GM12878 (cell line): ENCODE measurements around the gene PHF21B. TPM values are rescaled to one million over a fixed set of nuclear protein-coding genes. Genes with fewer than 3 reads are reported as not detected.
A peak's percentile ranks its signal among the peaks of the same experiment; 100 is the strongest.

Experiments
- BRCA1 ChIP-seq: IDR thresholded peaks from 2 replicates; pipeline ENCODE4 v1.6.1; 2011; ENCODE audit warnings: low read depth, low read length, improper control_type of control experiment
- CBFB ChIP-seq: IDR thresholded peaks from 2 replicates; pipeline ENCODE4 v1.6.1; 2016; ENCODE audit warnings: antibody characterized with exemption, low read depth
- CBX5 ChIP-seq: sonication (generic); IDR thresholded peaks from 2 replicates; pipeline ENCODE4 v1.6.1; 2016; ENCODE audit warnings: low read depth, moderate library complexity, mild to moderate bottlenecking, inconsistent platforms
- ESRRA ChIP-seq: IDR thresholded peaks from 2 replicates; pipeline ENCODE4 v1.6.1; 2012; ENCODE audit warnings: mild to moderate bottlenecking, low read length, improper control_type of control experiment
- FOS ChIP-seq: IDR thresholded peaks from 3 replicates; pipeline ENCODE4 v1.6.1; 2011; ENCODE audit warnings: borderline replicate concordance; ENCODE audit not compliant: insufficient read length; ENCODE audit errors: extremely low read depth
- FOXK2 ChIP-seq: fragments of 450-650 bp; IDR thresholded peaks from 2 replicates; pipeline ENCODE4 v1.6.1; 2017; ENCODE audit warnings: mild to moderate bottlenecking, moderate library complexity
- FOXM1 ChIP-seq: IDR thresholded peaks from 2 replicates; pipeline ENCODE4 v1.6.1; 2012; ENCODE audit warnings: low read depth, mild to moderate bottlenecking, inconsistent platforms, low read length, moderate library complexity
- HDAC6 ChIP-seq: fragments of 200-600 bp; sonication (generic); IDR thresholded peaks from one replicate; pipeline ENCODE4 v1.8.0; 2017; ENCODE audit warnings: antibody characterized with exemption; ENCODE audit not compliant: unreplicated experiment
- HDGF ChIP-seq: fragments of 450-650 bp; IDR thresholded peaks from 2 replicates; pipeline ENCODE4 v1.6.1; 2016; ENCODE audit warnings: antibody characterized with exemption
- IRF4 ChIP-seq: IDR thresholded peaks from 2 replicates; pipeline ENCODE4 v1.6.1; 2011; ENCODE audit warnings: low read depth, low read length
- JUND ChIP-seq: IDR thresholded peaks from 2 replicates; pipeline ENCODE4 v1.6.1; 2012; ENCODE audit warnings: low read depth, mild to moderate bottlenecking, low read length, improper control_type of control experiment, moderate library complexity
- LARP7 ChIP-seq: fragments of 450-650 bp; IDR thresholded peaks from 2 replicates; pipeline ENCODE4 v1.6.1; 2017; ENCODE audit warnings: mild to moderate bottlenecking
- MTA2 ChIP-seq: fragments of 450-650 bp; IDR thresholded peaks from 2 replicates; pipeline ENCODE4 v1.6.1; 2016; ENCODE audit warnings: low read depth, mild to moderate bottlenecking, moderate library complexity
- NR2C2 ChIP-seq: IDR thresholded peaks from 2 replicates; pipeline ENCODE4 v1.6.1; 2011; ENCODE audit warnings: borderline replicate concordance, low read depth; ENCODE audit not compliant: control insufficient read depth, insufficient read length
- POLR2A ChIP-seq: IDR thresholded peaks from 2 replicates; pipeline ENCODE4 v1.6.1; 2011; ENCODE audit warnings: low read depth, mild to moderate bottlenecking, low read length
- POU2F2 ChIP-seq: IDR thresholded peaks from 3 replicates; pipeline ENCODE4 v1.6.1; 2011; ENCODE audit warnings: low read depth, mild to moderate bottlenecking, low read length, borderline replicate concordance
- RAD51 ChIP-seq: fragments of 450-650 bp; IDR thresholded peaks from 2 replicates; pipeline ENCODE4 v1.6.1; 2016; ENCODE audit warnings: moderate library complexity, mild to moderate bottlenecking, inconsistent platforms
- RBBP5 ChIP-seq: fragments of 200-600 bp; sonication (generic); conservative IDR thresholded peaks from 2 replicates; pipeline ENCODE4 v1.6.1; 2016
- SP1 ChIP-seq: IDR thresholded peaks from one replicate; pipeline ENCODE4 v1.6.1; 2011; ENCODE audit warnings: low read depth, low read length
- SRF ChIP-seq, 2 experiments: IDR thresholded peaks; 2 replicates each; pipeline ENCODE4 v1.6.1; 2011; ENCODE audit warnings: low read depth in 2 of 2, low read length in 2 of 2, mild to moderate bottlenecking in 1 of 2, moderate library complexity in 1 of 2
- STAT3 ChIP-seq: IDR thresholded peaks from 2 replicates; pipeline ENCODE4 v1.6.1; 2011; ENCODE audit warnings: low read depth, low read length, improper control_type of control experiment
- TARDBP ChIP-seq: IDR thresholded peaks from 2 replicates; pipeline ENCODE4 v1.6.1; 2016; ENCODE audit warnings: borderline replicate concordance
- WRNIP1 ChIP-seq: IDR thresholded peaks from 2 replicates; pipeline ENCODE4 v1.6.1; 2011; ENCODE audit warnings: low read depth, low read length, improper control_type of control experiment, borderline replicate concordance
- YBX1 ChIP-seq: fragments of 450-650 bp; IDR thresholded peaks from 2 replicates; pipeline ENCODE4 v1.6.1; 2016; ENCODE audit warnings: antibody characterized with exemption
- polyA plus RNA-seq, 11 experiments: library from polyadenylated mRNA; depleted of rRNA in 4 of 11; unstranded in 6 of 11; stranded (reverse) in 5 of 11; fragments of >200 nt; fragmentation: Nextera tagmentation in 4 of 11; fragmentation: Illumina TruSeq in 1 of 11; extraction: Ambion mirVana in 4 of 11; extraction: Trizol in 1 of 11; gene quantifications; 1 replicate in 1 of 11; 2 replicates in 10 of 11; pipeline versions ENCODE4 v1.2.1 to v1.2.3, GENCODE V29; 2011 to 2016; ENCODE audit warnings: inconsistent platforms in 2 of 11, missing spikeins in 2 of 11, low read depth in 1 of 11
- total RNA-seq, 4 experiments: library from RNA; depleted of rRNA in 3 of 4; stranded (reverse); fragments of >200 nt in 3 of 4; fragmentation: Illumina TruSeq in 1 of 4; extraction: Trizol in 1 of 4; gene quantifications; 2 replicates each; pipeline versions ENCODE4 v1.2.1 to v1.2.3, GENCODE V29; 2013 to 2021
- TF ChIP-seq, protein P1 (sequence below): IDR thresholded peaks from 2 replicates; pipeline ENCODE4 v1.6.1; 2012; ENCODE audit warnings: mild to moderate bottlenecking, low read depth, low read length
- TF ChIP-seq, protein P2 (sequence below): fragments of 450-650 bp; formaldehyde crosslinking; IDR thresholded peaks from 2 replicates; pipeline ENCODE4 v1.4.0; 2022; ENCODE audit warnings: mild to moderate bottlenecking, moderate library complexity
- TF ChIP-seq, protein P3 (sequence below): IDR thresholded peaks from 2 replicates; pipeline ENCODE4 v1.6.1; 2012; ENCODE audit warnings: low read length, inconsistent platforms

PHF21B gene
- total and polyA plus RNA-seq, 10 of the 15 experiments (the other 5 are each of a cell fraction or from before 2014, with no cell fraction given): 0.03 to 0.35 TPM; not detected in 8

DNA sequence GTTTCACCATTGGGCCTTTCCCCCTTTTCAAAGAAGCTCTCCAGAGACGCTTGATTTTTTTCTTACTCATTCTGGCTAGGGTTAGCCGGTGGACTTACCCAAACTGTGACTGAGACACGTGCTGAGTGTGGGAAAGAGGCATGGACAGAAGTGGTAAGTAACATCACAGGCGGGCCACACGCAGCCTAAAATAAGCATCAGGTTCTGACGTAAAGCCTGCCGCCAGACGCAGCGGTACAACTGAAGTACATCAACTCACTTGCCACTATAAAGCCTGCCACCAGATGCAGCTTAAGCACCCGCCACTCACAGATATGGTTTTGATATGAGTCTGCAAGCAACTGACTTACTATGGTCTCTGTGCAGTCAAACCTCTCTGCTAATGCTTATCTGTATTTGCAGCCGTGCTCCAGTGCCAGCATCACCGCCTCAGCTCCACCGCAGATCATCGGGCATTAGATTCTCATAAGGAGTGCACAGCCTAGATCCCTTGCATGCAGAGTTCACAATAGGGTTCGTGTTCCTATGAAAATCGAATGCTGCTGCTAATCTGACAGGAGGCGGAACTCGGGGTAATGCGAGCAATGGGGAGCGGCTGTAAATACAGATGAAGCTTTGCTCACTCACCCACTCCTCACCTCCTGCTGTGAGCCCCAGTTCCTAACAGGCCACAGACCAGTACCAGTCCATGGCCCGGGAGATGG lies 58.8 kb downstream of the PHF21B start (continued):
- TF ChIP-seq MTA2: no peak
- TF ChIP-seq SP1: no peak
- no peak for TF ChIP-seq HDAC6
- TF ChIP-seq, protein P1, sequence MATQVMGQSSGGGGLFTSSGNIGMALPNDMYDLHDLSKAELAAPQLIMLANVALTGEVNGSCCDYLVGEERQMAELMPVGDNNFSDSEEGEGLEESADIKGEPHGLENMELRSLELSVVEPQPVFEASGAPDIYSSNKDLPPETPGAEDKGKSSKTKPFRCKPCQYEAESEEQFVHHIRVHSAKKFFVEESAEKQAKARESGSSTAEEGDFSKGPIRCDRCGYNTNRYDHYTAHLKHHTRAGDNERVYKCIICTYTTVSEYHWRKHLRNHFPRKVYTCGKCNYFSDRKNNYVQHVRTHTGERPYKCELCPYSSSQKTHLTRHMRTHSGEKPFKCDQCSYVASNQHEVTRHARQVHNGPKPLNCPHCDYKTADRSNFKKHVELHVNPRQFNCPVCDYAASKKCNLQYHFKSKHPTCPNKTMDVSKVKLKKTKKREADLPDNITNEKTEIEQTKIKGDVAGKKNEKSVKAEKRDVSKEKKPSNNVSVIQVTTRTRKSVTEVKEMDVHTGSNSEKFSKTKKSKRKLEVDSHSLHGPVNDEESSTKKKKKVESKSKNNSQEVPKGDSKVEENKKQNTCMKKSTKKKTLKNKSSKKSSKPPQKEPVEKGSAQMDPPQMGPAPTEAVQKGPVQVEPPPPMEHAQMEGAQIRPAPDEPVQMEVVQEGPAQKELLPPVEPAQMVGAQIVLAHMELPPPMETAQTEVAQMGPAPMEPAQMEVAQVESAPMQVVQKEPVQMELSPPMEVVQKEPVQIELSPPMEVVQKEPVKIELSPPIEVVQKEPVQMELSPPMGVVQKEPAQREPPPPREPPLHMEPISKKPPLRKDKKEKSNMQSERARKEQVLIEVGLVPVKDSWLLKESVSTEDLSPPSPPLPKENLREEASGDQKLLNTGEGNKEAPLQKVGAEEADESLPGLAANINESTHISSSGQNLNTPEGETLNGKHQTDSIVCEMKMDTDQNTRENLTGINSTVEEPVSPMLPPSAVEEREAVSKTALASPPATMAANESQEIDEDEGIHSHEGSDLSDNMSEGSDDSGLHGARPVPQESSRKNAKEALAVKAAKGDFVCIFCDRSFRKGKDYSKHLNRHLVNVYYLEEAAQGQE: no peak
- TF ChIP-seq HDGF: no peak
- no peak for TF ChIP-seq FOS
- no peak for TF ChIP-seq ESRRA
- TF ChIP-seq, protein P2, sequence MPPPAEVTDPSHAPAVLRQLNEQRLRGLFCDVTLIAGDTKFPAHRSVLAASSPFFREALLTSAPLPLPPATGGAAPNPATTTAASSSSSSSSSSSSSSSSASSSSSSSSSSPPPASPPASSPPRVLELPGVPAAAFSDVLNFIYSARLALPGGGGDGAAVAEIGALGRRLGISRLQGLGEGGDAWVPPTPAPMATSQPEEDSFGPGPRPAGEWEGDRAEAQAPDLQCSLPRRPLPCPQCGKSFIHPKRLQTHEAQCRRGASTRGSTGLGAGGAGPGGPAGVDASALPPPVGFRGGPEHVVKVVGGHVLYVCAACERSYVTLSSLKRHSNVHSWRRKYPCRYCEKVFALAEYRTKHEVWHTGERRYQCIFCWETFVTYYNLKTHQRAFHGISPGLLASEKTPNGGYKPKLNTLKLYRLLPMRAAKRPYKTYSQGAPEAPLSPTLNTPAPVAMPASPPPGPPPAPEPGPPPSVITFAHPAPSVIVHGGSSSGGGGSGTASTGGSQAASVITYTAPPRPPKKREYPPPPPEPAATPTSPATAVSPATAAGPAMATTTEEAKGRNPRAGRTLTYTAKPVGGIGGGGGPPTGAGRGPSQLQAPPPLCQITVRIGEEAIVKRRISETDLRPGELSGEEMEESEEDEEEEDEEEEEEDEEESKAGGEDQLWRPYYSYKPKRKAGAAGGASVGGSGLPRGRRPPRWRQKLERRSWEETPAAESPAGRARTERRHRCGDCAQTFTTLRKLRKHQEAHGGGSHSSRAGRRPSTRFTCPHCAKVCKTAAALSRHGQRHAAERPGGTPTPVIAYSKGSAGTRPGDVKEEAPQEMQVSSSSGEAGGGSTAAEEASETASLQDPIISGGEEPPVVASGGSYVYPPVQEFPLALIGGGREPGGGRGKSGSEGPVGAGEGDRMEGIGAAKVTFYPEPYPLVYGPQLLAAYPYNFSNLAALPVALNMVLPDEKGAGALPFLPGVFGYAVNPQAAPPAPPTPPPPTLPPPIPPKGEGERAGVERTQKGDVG: no peak
- TF ChIP-seq FOXM1: no peak
- no peak for TF ChIP-seq BRCA1
- no peak for TF ChIP-seq YBX1
- no peak for TF ChIP-seq FOXK2
- 0 out of 2 replicates have a peak, but pooled peaks have one; percentile 58 for TF ChIP-seq CBX5
- no peak for TF ChIP-seq STAT3
- TF ChIP-seq TARDBP: no peak
- TF ChIP-seq RAD51: 0 out of 2 replicates have a peak, but pooled peaks have one; percentile 21
- TF ChIP-seq POU2F2: no peak
- TF ChIP-seq WRNIP1: no peak
- no peak for TF ChIP-seq NR2C2
- no peak for TF ChIP-seq POLR2A
- no peak for TF ChIP-seq SRF (IDR thresholded peaks at IDR 0.05; ENCODE audit: low read depth in 2 of 2, low read length in 2 of 2)
- TF ChIP-seq JUND: no peak
- TF ChIP-seq, protein P3, sequence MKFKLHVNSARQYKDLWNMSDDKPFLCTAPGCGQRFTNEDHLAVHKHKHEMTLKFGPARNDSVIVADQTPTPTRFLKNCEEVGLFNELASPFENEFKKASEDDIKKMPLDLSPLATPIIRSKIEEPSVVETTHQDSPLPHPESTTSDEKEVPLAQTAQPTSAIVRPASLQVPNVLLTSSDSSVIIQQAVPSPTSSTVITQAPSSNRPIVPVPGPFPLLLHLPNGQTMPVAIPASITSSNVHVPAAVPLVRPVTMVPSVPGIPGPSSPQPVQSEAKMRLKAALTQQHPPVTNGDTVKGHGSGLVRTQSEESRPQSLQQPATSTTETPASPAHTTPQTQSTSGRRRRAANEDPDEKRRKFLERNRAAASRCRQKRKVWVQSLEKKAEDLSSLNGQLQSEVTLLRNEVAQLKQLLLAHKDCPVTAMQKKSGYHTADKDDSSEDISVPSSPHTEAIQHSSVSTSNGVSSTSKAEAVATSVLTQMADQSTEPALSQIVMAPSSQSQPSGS: peak; percentile 63; the same call in 1 of the 2 replicates
- TF ChIP-seq CBFB: no peak
- TF ChIP-seq IRF4: 0 out of 2 replicates have a peak, but pooled peaks have one; percentile 32
- TF ChIP-seq RBBP5: no peak
- TF ChIP-seq LARP7: no peak
